ENCODE results near the gene TMEM178A.
"Not testable (repeated sequence)": the region's sequence is repeated elsewhere in the genome, so short reads cannot be mapped to it uniquely, and the experiment has no call there.

Gene TMEM178A

GRCh38 chr2:39623917-39624316 is 41.8 kb upstream of the TMEM178A start:
- no peak overlapping the region for H3K4me2 ChIP-seq (ENCODE audit: low read depth, low read length)
- no peak overlapping the region for H2AFZ ChIP-seq (ENCODE audit: low read length)

GRCh38 chr2:39625193-39625926 is 40.4 kb upstream of the TMEM178A start:
- Histone ChIP-seq H3K4me3 (ENCODE audit: low read length) (no peak overlapping the region), H3K27me3 (replicated peaks; ENCODE audit: insufficient read depth, low read length) (no peaks in the 10 kb centered on the region), H3K9me3 (replicated peaks; ENCODE audit: insufficient read depth, low read length) (no peaks in the 10 kb centered on the region), H3K4me1 (ENCODE audit: low read length) (no peaks in the 10 kb centered on the region), H4K20me1 (ENCODE audit: insufficient read depth, low read length) (no peaks in the 10 kb centered on the region), H3K9ac (ENCODE audit: low read length) (no peak overlapping the region), H3K36me3 (replicated peaks; ENCODE audit: insufficient read depth, low read length) (no peaks in the 10 kb centered on the region), H3K27ac (ENCODE audit: low read length) (no peak overlapping the region), H3K9me2 (replicated peaks; ENCODE audit: insufficient read depth, low read length) (no peaks in the 10 kb centered on the region), H3K4me2 (ENCODE audit: low read depth, low read length) (no peak overlapping the region), H3K79me2 (ENCODE audit: low read length) (no peaks in the 10 kb centered on the region), H3F3A (ENCODE audit: insufficient read depth, low read length) (no peaks in the 10 kb centered on the region), H2AFZ (ENCODE audit: low read length) (no peak overlapping the region)
- TF ChIP-seq EZH2 (optimal IDR thresholded peaks at IDR 0.05; ENCODE audit: low read depth, low read length) (no peak), CTCF (IDR thresholded peaks at IDR 0.05; ENCODE audit: low read length) (no peak), EZH2phosphoT487 (IDR thresholded peaks at IDR 0.05; ENCODE audit: low read length) (no peak)
- no peak for DNase-seq

More at GRCh38 chr2:39623917-39624316, 41.8 kb upstream of the TMEM178A start:
- TF ChIP-seq CTCF (IDR thresholded peaks at IDR 0.05; ENCODE audit: low read length) (no peak), EZH2phosphoT487 (IDR thresholded peaks at IDR 0.05; ENCODE audit: low read length) (no peak), EZH2 (optimal IDR thresholded peaks at IDR 0.05; ENCODE audit: low read depth, low read length) (no peak)
- Histone ChIP-seq H3K27ac (ENCODE audit: low read length) (no peak overlapping the region), H3K9ac (ENCODE audit: low read length) (no peak overlapping the region), H4K20me1 (ENCODE audit: insufficient read depth, low read length) (no peaks in the 10 kb centered on the region), H3K36me3 (replicated peaks; ENCODE audit: insufficient read depth, low read length) (no peaks in the 10 kb centered on the region), H3K79me2 (ENCODE audit: low read length) (no peaks in the 10 kb centered on the region), H3K4me1 (ENCODE audit: low read length) (no peaks in the 10 kb centered on the region), H3K9me2 (replicated peaks; ENCODE audit: insufficient read depth, low read length) (no peaks in the 10 kb centered on the region), H3K27me3 (replicated peaks; ENCODE audit: insufficient read depth, low read length) (no peaks in the 10 kb centered on the region), H3F3A (ENCODE audit: insufficient read depth, low read length) (no peaks in the 10 kb centered on the region), H3K4me3 (ENCODE audit: low read length) (no peak overlapping the region), H3K9me3 (replicated peaks; ENCODE audit: insufficient read depth, low read length) (no peaks in the 10 kb centered on the region)
- DNase-seq: no peak

- no peaks in the 10 kb centered on the region for H3K27me3 ChIP-seq (replicated peaks; ENCODE audit: insufficient read depth, low read length)
- H3K36me3 ChIP-seq (replicated peaks; ENCODE audit: insufficient read depth, low read length): no peaks in the 10 kb centered on the region
- no peak overlapping the region for H3K9ac ChIP-seq (ENCODE audit: low read length)
- H3K9me2 ChIP-seq (replicated peaks; ENCODE audit: insufficient read depth, low read length): no peaks in the 10 kb centered on the region
- no peak for TF ChIP-seq EZH2phosphoT487 (IDR thresholded peaks at IDR 0.05; ENCODE audit: low read length)
- no peak for TF ChIP-seq EZH2 (optimal IDR thresholded peaks at IDR 0.05; ENCODE audit: low read depth, low read length)
- no peak for TF ChIP-seq CTCF (IDR thresholded peaks at IDR 0.05; ENCODE audit: low read length)
- no peak overlapping the region for H3K27ac ChIP-seq (ENCODE audit: low read length)
- no peak for DNase-seq
- no peaks in the 10 kb centered on the region for H3F3A ChIP-seq (ENCODE audit: insufficient read depth, low read length)
- H3K4me3 ChIP-seq (ENCODE audit: low read length): no peak overlapping the region
- H2AFZ ChIP-seq (ENCODE audit: low read length): no peak overlapping the region
- H3K9me3 ChIP-seq (replicated peaks; ENCODE audit: insufficient read depth, low read length): no peaks in the 10 kb centered on the region
- H3K4me1 ChIP-seq (ENCODE audit: low read length): no peaks in the 10 kb centered on the region
- no peaks in the 10 kb centered on the region for H3K79me2 ChIP-seq (ENCODE audit: low read length)
- H3K4me2 ChIP-seq (ENCODE audit: low read depth, low read length): no peak overlapping the region
- no peaks in the 10 kb centered on the region for H4K20me1 ChIP-seq (ENCODE audit: insufficient read depth, low read length)
Observed at GRCh38 chr2:39625927-39626270, 39.8 kb upstream of the TMEM178A start.

- H3K4me1 ChIP-seq (ENCODE audit: low read length); DNase-seq; H3F3A ChIP-seq (ENCODE audit: insufficient read depth, low read length); H3K9me2 ChIP-seq (replicated peaks; ENCODE audit: insufficient read depth, low read length); H4K20me1 ChIP-seq (ENCODE audit: insufficient read depth, low read length); H3K79me2 ChIP-seq (ENCODE audit: low read length); H3K4me2 ChIP-seq (ENCODE audit: low read depth, low read length); H3K9me3 ChIP-seq (replicated peaks; ENCODE audit: insufficient read depth, low read length); H3K4me3 ChIP-seq (ENCODE audit: low read length); H3K36me3 ChIP-seq (replicated peaks; ENCODE audit: insufficient read depth, low read length); H3K9ac ChIP-seq (ENCODE audit: low read length); H3K27me3 ChIP-seq (replicated peaks; ENCODE audit: insufficient read depth, low read length); H3K27ac ChIP-seq (ENCODE audit: low read length); H2AFZ ChIP-seq (ENCODE audit: low read length): not testable (repeated sequence)
Observed at GRCh38 chr2:39628346-39628745, 37.4 kb upstream of the TMEM178A start.
